ENCODE results near the gene SAMD13. TPM values are rescaled to one million over a fixed set of nuclear protein-coding genes. Genes with fewer than 3 reads are reported as not detected.

Gene SAMD13
- total RNA-seq, 2 experiments from 2014 or later: 0.67 to 1.2 TPM

- CTCF ChIA-PET: interaction anchor here (1.1 kb wide), 1 partner anchor 11 kb away, joined by 4 read pairs; no protein-coding TSS in a partner anchor
- no peaks in the 10 kb centered on the region for H3K27me3 Mint-ChIP-seq
Observed at GRCh38 chr1:84374991-84375696, 73.6 kb downstream of the SAMD13 start.

DNA sequence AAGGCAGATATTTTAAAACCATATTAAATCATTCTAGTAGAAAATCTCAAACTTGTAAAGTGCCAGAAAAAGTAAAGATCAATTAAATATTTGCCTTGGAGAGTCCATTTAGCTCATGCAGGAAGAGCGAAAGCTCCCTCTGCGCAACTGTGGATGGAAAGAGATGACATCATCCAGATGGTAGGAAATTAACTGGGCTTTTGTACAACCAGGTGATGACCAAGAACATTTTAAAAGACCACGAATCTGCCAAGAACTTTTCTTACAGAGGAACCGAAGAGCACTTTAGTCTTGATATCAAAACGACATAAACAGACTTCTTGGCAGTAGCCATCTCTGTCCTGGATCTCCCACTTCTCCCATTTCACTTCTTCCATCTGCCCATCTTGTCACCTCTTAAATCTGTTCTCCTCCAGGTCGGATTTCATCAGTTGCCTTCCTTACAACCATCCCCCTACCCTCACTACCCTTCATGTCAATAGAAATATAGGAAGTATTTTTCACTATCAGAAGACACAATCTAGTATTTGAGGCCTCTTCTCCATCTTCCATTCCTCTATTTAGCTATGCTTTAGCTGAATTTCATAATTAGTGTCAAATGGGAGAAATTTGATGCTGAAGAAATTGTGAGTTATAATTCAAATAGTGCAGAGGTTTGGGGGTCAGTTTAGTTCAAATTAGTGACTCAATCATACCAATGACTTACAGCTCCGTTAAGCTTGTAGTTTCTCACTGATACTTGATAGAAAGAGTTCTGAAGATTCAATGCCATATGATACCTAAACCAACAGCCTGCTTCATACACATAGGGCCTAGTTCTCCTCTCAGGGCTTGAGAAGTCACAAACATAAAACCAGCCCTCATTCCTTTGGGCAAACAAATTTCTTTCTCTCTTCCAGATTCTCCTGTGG, 74.7 kb downstream of the SAMD13 start:
- no peak for ATAC-seq
- H3K27me3 Mint-ChIP-seq: no peaks in the 10 kb centered on the region

More at GRCh38 chr1:84374991-84375696, 73.6 kb downstream of the SAMD13 start:
- H3K4me3 Mint-ChIP-seq: no peak overlapping the region
- ATAC-seq (no peak), DNase-seq (no peak)
- H3K4me1 Mint-ChIP-seq (ENCODE audit: low read depth): no peaks in the 10 kb centered on the region
- H3K9me3 Mint-ChIP-seq: no peaks in the 10 kb centered on the region
- intact Hi-C loops (cut with micrococcal nuclease): no loop called here
- no peaks in the 10 kb centered on the region for H3K36me3 Mint-ChIP-seq (ENCODE audit: low read depth)
- no peak overlapping the region for H3K27ac Mint-ChIP-seq
- TF ChIP-seq, protein P1, sequence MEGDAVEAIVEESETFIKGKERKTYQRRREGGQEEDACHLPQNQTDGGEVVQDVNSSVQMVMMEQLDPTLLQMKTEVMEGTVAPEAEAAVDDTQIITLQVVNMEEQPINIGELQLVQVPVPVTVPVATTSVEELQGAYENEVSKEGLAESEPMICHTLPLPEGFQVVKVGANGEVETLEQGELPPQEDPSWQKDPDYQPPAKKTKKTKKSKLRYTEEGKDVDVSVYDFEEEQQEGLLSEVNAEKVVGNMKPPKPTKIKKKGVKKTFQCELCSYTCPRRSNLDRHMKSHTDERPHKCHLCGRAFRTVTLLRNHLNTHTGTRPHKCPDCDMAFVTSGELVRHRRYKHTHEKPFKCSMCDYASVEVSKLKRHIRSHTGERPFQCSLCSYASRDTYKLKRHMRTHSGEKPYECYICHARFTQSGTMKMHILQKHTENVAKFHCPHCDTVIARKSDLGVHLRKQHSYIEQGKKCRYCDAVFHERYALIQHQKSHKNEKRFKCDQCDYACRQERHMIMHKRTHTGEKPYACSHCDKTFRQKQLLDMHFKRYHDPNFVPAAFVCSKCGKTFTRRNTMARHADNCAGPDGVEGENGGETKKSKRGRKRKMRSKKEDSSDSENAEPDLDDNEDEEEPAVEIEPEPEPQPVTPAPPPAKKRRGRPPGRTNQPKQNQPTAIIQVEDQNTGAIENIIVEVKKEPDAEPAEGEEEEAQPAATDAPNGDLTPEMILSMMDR (IDR thresholded peaks at IDR 0.05): no peak
- POLR2A ChIA-PET: interaction anchor here (1.1 kb wide), 1 partner anchor 14 kb away, joined by 3 read pairs; no protein-coding TSS in a partner anchor

GRCh38 chr1:84377480-84378095, 76.1 kb downstream of the SAMD13 start:
- Mint-ChIP-seq H3K4me3 (no peak overlapping the region), H3K4me1 (ENCODE audit: low read depth) (no peaks in the 10 kb centered on the region), H3K27ac (no peak overlapping the region), H3K36me3 (ENCODE audit: low read depth) (no peaks in the 10 kb centered on the region), H3K9me3 (no peaks in the 10 kb centered on the region), H3K27me3 (no peaks in the 10 kb centered on the region)
- TF ChIP-seq, protein P1 (IDR thresholded peaks at IDR 0.05): no peak
- POLR2A ChIA-PET: no interaction called here
- intact Hi-C loops (cut with micrococcal nuclease): no loop called here
- DNase-seq (no peak), ATAC-seq (no peak)
- CTCF ChIA-PET: interaction anchor here (1.1 kb wide), 1 partner anchor 236 kb away, joined by 3 read pairs; no protein-coding TSS in a partner anchor

More for the DNA sequence above, 74.7 kb downstream of the SAMD13 start:
- H3K9me3 Mint-ChIP-seq: no peaks in the 10 kb centered on the region
- no peak overlapping the region for H3K4me3 Mint-ChIP-seq
- no peak for DNase-seq
- no peak overlapping the region for H3K27ac Mint-ChIP-seq
- ChIA-PET CTCF (interaction anchor here (1.1 kb wide), 1 partner anchor 10 kb away, joined by 4 read pairs; no protein-coding TSS in a partner anchor), POLR2A (interaction anchor here (1.1 kb wide), 1 partner anchor 12 kb away, joined by 3 read pairs; no protein-coding TSS in a partner anchor)
- H3K4me1 Mint-ChIP-seq (ENCODE audit: low read depth): no peaks in the 10 kb centered on the region
- intact Hi-C loops (cut with micrococcal nuclease): no loop called here
- H3K36me3 Mint-ChIP-seq (ENCODE audit: low read depth): no peaks in the 10 kb centered on the region
- TF ChIP-seq, protein P1 (IDR thresholded peaks at IDR 0.05): no peak

- ATAC-seq: no peak
- no peaks in the 10 kb centered on the region for H3K4me1 Mint-ChIP-seq (ENCODE audit: low read depth)
- no peaks in the 10 kb centered on the region for H3K36me3 Mint-ChIP-seq (ENCODE audit: low read depth)
- no peak overlapping the region for H3K4me3 Mint-ChIP-seq
- H3K27me3 Mint-ChIP-seq: no peaks in the 10 kb centered on the region
- ChIA-PET CTCF (interaction anchor here (0.7 to 1.1 kb wide), 2 partner anchors 63 to 238 kb away, joined by 3 to 4 read pairs; no protein-coding TSS in a partner anchor), POLR2A (no interaction called here)
- DNase-seq: no peak
- intact Hi-C loops (cut with micrococcal nuclease): no loop called here
- TF ChIP-seq, protein P1 (IDR thresholded peaks at IDR 0.05): no peak
- H3K9me3 Mint-ChIP-seq: no peaks in the 10 kb centered on the region
- H3K27ac Mint-ChIP-seq: no peak overlapping the region
Observed at GRCh38 chr1:84379138-84379916, 77.8 kb downstream of the SAMD13 start.
